HCT116 (cell line): Measurements from ENCODE around the gene MARCHF3. TPM values are rescaled to one million over a fixed set of nuclear protein-coding genes. Genes with fewer than 3 reads are reported as not detected.
"Not testable (repeated sequence)": the region's sequence is repeated elsewhere in the genome, so short reads cannot be mapped to it uniquely, and the experiment has no call there.

Experiments used
- ATAC-seq: fragments of 200-7000 bp; cut with Tn5 transposase; 2 replicates; pipeline ENCODE4 v1.9.1; 2020; ENCODE audit warnings: mild to moderate bottlenecking, moderate library complexity
- BruUV-seq: library from RNA; stranded (reverse); fragments of 400-500 nt; replicated peaks from 2 replicates; lab custom pipeline; 2021; lab: Mats Ljungman, UMichigan
- CTCF ChIA-PET: fragments of 300-600 bp; sonication (Branson Sonifier 250); formaldehyde crosslinking; loops from one replicate; lab custom pipeline; 2021; ENCODE audit warnings: antibody characterized with exemption; lab: Charles Lee
- POLR2A ChIA-PET: fragments of 300-600, 350-600 bp; sonication (Branson Sonifier 250); formaldehyde crosslinking; loops from one replicate; lab custom pipeline; 2021; ENCODE audit warnings: antibody characterized with exemption; lab: Charles Lee
- RAD21 ChIA-PET, 2 experiments: fragments of 300-600 bp; sonication (Branson Sonifier 250); formaldehyde crosslinking; loops; one replicate each; lab custom pipeline; 2023; ENCODE audit warnings: low total read pairs in 2 of 2; ENCODE audit not compliant: uncharacterized antibody in 2 of 2, unreplicated experiment in 2 of 2, low non-redundant PET in 1 of 2; lab: Charles Lee
- DNase-seq: peaks from one replicate; pipeline ENCODE4 v3.0.0-alpha.2; 2010; ENCODE audit warnings: low read depth, low spot score
- H2AFZ ChIP-seq: fragments of 200-600 bp; shearing (Covaris generic), sonication (generic); 2 replicates; pipeline ENCODE4 v1.6.1; 2017; ENCODE audit warnings: low read depth, mixed run types, mixed read lengths, antibody characterized with exemption, low read length; ENCODE audit not compliant: poor library complexity, severe bottlenecking
- H3K27ac ChIP-seq: 2 replicates; pipeline ENCODE4 v1.5.1; 2012; ENCODE audit warnings: low read depth, low read length
- H3K27me3 ChIP-seq: fragments of 200-600 bp; sonication (generic); 2 replicates; pipeline ENCODE4 v1.6.1; 2016; ENCODE audit warnings: mixed run types, low read length, mixed read lengths; ENCODE audit not compliant: insufficient read depth
- H3K36me3 ChIP-seq, 2 experiments: fragments of 200-500 bp in 1 of 2; fragments of 200-600 bp in 1 of 2; sonication (Bioruptor generic) in 1 of 2; sonication (generic) in 1 of 2; 2 replicates each; pipeline versions ENCODE4 v1.5.1 to v1.6.1; 2014 to 2016; ENCODE audit warnings: low read length in 2 of 2, inconsistent platforms in 1 of 2, mixed read lengths in 1 of 2, mixed run types in 1 of 2; ENCODE audit not compliant: insufficient read depth in 2 of 2, control insufficient read depth in 1 of 2
- H3K4me1 ChIP-seq, 2 experiments: fragments of 200-600 bp in 1 of 2; sonication (generic) in 1 of 2; 2 replicates each; pipeline versions ENCODE4 v1.5.1 to v1.6.1; 2012 to 2017; ENCODE audit warnings: low read length in 2 of 2, inconsistent platforms in 1 of 2, mild to moderate bottlenecking in 1 of 2, mixed read lengths in 1 of 2, mixed run types in 1 of 2, moderate library complexity in 1 of 2; ENCODE audit not compliant: insufficient read depth in 2 of 2, control insufficient read depth in 1 of 2
- H3K4me2 ChIP-seq: fragments of 200-600 bp; sonication (generic); 2 replicates; pipeline ENCODE4 v1.6.1; 2017; ENCODE audit warnings: mixed run types, low read length, mixed read lengths
- H3K4me3 ChIP-seq, 2 experiments: fragments of 200-600 bp in 1 of 2; sonication (generic) in 1 of 2; replicated peaks in 1 of 2; 2 replicates each; pipeline ENCODE4 v1.5.1; 2011 to 2016; ENCODE audit warnings: low read length in 2 of 2, control low read depth in 1 of 2, low read depth in 1 of 2, mild to moderate bottlenecking in 1 of 2, mixed read lengths in 1 of 2, mixed run types in 1 of 2
- H3K79me2 ChIP-seq: fragments of 200-600 bp; sonication (generic); 2 replicates; pipeline ENCODE4 v1.6.1; 2017; ENCODE audit warnings: mild to moderate bottlenecking, mixed run types, low read length, moderate library complexity, mixed read lengths; ENCODE audit not compliant: insufficient read depth
- H3K9ac ChIP-seq: fragments of 200-600 bp; sonication (generic); 2 replicates; pipeline ENCODE4 v1.6.1; 2016; ENCODE audit warnings: low read length, mixed read lengths
- H3K9me2 ChIP-seq: fragments of 200-600 bp; sonication (generic), shearing (Covaris generic); 2 replicates; pipeline ENCODE4 v1.6.1; 2017; ENCODE audit warnings: mixed run types, mild to moderate bottlenecking, moderate library complexity; ENCODE audit not compliant: insufficient read depth
- H3K9me3 ChIP-seq, 2 experiments: fragments of 200-500 bp in 1 of 2; fragments of 200-600 bp in 1 of 2; sonication (Bioruptor generic) in 1 of 2; sonication (generic) in 1 of 2; 2 replicates each; pipeline ENCODE4 v1.6.1; 2014 to 2017; ENCODE audit warnings: low read length in 2 of 2, mixed read lengths in 2 of 2, inconsistent platforms in 1 of 2, low read depth in 1 of 2, mild to moderate bottlenecking in 1 of 2, mixed run types in 1 of 2, moderate library complexity in 1 of 2; ENCODE audit not compliant: control insufficient read depth in 1 of 2, insufficient read depth in 1 of 2
- H4K20me1 ChIP-seq: fragments of 200-600 bp; sonication (generic), shearing (Covaris generic); 2 replicates; pipeline ENCODE4 v1.6.1; 2017; ENCODE audit warnings: mixed run types, mild to moderate bottlenecking, moderate library complexity; ENCODE audit not compliant: insufficient read depth
- EZH2 ChIP-seq: fragments of 200-600 bp; sonication (generic); IDR thresholded peaks from 2 replicates; pipeline ENCODE4 v1.6.1; 2017; ENCODE audit warnings: antibody characterized with exemption, mixed run types
- EZH2phosphoT487 ChIP-seq: fragments of 200-600 bp; IDR thresholded peaks from 2 replicates; pipeline ENCODE4 v1.6.1; 2018; ENCODE audit warnings: antibody characterized with exemption, borderline replicate concordance
- JUND ChIP-seq: IDR thresholded peaks from 2 replicates; pipeline ENCODE4 v1.6.1; 2012
- SRF ChIP-seq: IDR thresholded peaks from 2 replicates; pipeline ENCODE4 v1.6.1; 2012; ENCODE audit warnings: low read depth
- intact Hi-C: fragments of 100-400 bp; cut with micrococcal nuclease; formaldehyde crosslinking; loops from 2 replicates; pipeline ENCODE4 v1.10.0; 2022
- total RNA-seq: library from RNA; stranded (reverse); gene quantifications from one replicate; pipeline ENCODE4 v1.2.1, GENCODE V29; 2021; ENCODE audit not compliant: unreplicated experiment
- TF ChIP-seq, protein P1 (sequence below): IDR thresholded peaks from 2 replicates; pipeline ENCODE4 v1.6.1; 2012

The MARCHF3 gene
- total RNA-seq, 1 experiment from 2014 or later, result 2.3 TPM

DNA sequence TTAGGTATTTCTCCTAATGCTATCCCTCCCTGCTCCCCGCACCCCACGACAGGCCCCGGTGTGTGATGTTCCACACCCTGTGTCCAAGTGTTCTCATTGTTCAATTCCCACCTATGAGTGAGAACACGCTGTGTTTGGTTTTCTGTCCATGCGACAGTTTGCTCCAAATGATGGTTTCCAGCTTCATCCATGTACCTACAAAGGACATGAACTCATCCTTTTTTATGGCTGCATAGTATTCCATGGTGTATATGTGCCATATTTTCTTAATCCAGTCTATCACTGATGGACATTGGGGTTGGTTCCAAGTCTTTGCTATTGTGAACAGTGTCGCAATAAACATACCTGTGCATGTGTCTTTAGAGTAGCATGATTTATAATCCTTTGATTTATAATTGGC lies 23.2 kb upstream of the MARCHF3 start:
- POLR2A ChIA-PET, H3K36me3 ChIP-seq, H3K79me2 ChIP-seq, H3K4me2 ChIP-seq, H3K9ac ChIP-seq, H4K20me1 ChIP-seq, CTCF ChIA-PET, RAD21 ChIA-PET, H3K9me2 ChIP-seq, DNase-seq, H3K9me3 ChIP-seq, intact Hi-C loops, H2AFZ ChIP-seq, H3K27me3 ChIP-seq, H3K4me1 ChIP-seq, H3K4me3 ChIP-seq, H3K27ac ChIP-seq, ATAC-seq, BruUV-seq: not testable (repeated sequence)

DNA sequence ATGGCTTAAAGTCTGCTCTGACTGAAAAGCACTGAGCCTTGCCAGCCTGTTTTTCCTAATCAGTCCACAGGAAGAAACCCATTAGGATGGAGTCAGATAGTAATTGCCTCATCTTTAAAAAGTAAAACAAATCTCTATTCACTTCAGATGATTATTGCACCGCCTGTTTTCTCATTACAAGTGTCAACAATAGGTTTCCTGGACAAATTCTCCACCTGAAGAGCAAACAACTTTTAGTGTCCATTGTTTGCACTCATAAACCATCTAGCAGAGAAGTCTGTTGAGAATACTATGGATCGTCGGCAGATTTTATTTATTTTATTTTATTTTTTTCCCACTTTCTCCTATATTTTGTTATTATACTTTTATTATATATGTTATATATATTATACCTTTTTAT lies 22.7 kb upstream of the MARCHF3 start:
- Histone ChIP-seq H3K4me1 (no peaks in the 10 kb centered on the region), H3K4me3 (no peak overlapping the region), H4K20me1 (no peaks in the 10 kb centered on the region), H3K4me2 (no peak overlapping the region), H3K36me3 (no peaks in the 10 kb centered on the region), H3K27me3 (no peaks in the 10 kb centered on the region), H3K9me3 (no peaks in the 10 kb centered on the region), H2AFZ (no peak overlapping the region), H3K79me2 (no peaks in the 10 kb centered on the region), H3K27ac (no peak overlapping the region), H3K9ac (no peak overlapping the region), H3K9me2 (no peaks in the 10 kb centered on the region)
- ChIA-PET CTCF (no interaction called here), POLR2A (no interaction called here), RAD21 (no interaction called here)
- DNase-seq (no peak), ATAC-seq (no peak)
- TF ChIP-seq EZH2, result no peak
- TF ChIP-seq, protein P1, sequence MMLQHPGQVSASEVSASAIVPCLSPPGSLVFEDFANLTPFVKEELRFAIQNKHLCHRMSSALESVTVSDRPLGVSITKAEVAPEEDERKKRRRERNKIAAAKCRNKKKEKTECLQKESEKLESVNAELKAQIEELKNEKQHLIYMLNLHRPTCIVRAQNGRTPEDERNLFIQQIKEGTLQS, result no peak
- no peak for TF ChIP-seq JUND
- TF ChIP-seq EZH2phosphoT487, result no peak
- no peak for TF ChIP-seq SRF
- intact Hi-C loops, result no loop called here
- no TSS peak for BruUV-seq
